ENCODE measurements around the gene DNAH6.

DNA sequence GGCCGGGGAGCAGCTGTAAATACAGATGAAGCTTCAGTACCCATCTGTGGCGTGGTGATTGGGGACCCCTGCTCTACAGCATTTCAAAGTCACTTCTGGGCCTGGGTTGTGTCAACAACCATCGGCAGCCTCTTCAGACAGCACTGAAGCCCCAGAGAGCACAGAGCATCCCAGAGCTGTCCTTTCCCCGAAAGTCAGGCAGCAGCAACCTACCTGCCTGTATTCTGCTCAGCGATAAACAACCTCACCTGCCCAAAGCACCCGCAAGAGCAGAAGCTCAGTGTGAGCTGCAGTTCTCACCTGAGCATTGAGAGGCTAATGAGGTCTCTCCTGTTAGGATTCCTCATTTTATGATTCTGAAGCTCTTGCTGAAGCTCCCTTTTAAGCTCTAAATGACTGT, 345.2 kb downstream of the DNAH6 start:
- no peak for TF ChIP-seq POLR2A (IDR thresholded peaks at IDR 0.05; ENCODE audit: low read length)
- no peak for TF ChIP-seq GATA1 (IDR thresholded peaks at IDR 0.05; ENCODE audit: low read depth, low read length)

All from erythroblast (primary cell).